ENCODE data around the gene LPP.

DNA sequence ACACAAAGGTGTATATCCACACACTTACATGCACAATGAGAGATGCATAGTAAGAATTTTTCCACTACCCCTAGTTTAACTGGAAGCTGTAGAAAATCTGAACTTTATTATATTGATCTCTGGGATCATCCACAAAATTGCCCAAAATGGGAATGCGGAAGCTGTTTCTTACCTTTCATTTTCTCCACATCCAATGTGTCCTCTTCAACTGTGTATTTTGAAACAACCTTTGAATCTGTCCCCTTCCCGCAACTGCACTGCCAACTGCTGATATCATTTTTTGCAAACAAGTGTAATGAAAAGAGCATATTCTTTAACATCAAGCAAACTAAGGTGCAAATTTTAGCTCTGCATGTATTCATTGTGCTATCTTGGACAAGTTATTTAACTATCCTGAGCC, 590.2 kb downstream of the LPP start:
- TF ChIP-seq, protein P1, sequence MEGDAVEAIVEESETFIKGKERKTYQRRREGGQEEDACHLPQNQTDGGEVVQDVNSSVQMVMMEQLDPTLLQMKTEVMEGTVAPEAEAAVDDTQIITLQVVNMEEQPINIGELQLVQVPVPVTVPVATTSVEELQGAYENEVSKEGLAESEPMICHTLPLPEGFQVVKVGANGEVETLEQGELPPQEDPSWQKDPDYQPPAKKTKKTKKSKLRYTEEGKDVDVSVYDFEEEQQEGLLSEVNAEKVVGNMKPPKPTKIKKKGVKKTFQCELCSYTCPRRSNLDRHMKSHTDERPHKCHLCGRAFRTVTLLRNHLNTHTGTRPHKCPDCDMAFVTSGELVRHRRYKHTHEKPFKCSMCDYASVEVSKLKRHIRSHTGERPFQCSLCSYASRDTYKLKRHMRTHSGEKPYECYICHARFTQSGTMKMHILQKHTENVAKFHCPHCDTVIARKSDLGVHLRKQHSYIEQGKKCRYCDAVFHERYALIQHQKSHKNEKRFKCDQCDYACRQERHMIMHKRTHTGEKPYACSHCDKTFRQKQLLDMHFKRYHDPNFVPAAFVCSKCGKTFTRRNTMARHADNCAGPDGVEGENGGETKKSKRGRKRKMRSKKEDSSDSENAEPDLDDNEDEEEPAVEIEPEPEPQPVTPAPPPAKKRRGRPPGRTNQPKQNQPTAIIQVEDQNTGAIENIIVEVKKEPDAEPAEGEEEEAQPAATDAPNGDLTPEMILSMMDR (IDR thresholded peaks at IDR 0.05; ENCODE audit: low read depth, low read length, poor library complexity, severe bottlenecking) = no peak
- no peak for TF ChIP-seq EZH2phosphoT487 (IDR thresholded peaks at IDR 0.05; ENCODE audit: borderline replicate concordance, low read length)
